HEK293 (cell line): ENCODE data around the gene VDR.

Source experiments
- GFI1B ChIP-seq: fragments of 450-650 bp; formaldehyde crosslinking; IDR thresholded peaks from 2 replicates; pipeline ENCODE4 v1.5.1; 2016; ENCODE audit warnings: missing biosample characterization, missing genetic modification characterization
- GLI4 ChIP-seq: fragments of 450-650 bp; formaldehyde crosslinking; IDR thresholded peaks from 2 replicates; pipeline ENCODE4 v1.5.1; 2016; ENCODE audit warnings: missing biosample characterization, missing genetic modification characterization
- GLIS2 ChIP-seq: fragments of 450-650 bp; formaldehyde crosslinking; IDR thresholded peaks from 2 replicates; pipeline ENCODE4 v1.5.1; 2016; ENCODE audit warnings: missing biosample characterization, missing genetic modification characterization
- MYNN ChIP-seq: fragments of 450-650 bp; formaldehyde crosslinking; IDR thresholded peaks from 2 replicates; pipeline ENCODE4 v1.5.1; 2016; ENCODE audit warnings: missing biosample characterization, missing genetic modification characterization, borderline replicate concordance
- PRDM2 ChIP-seq: fragments of 450-650 bp; formaldehyde crosslinking; IDR thresholded peaks from 2 replicates; pipeline ENCODE4 v1.5.1; 2016; ENCODE audit warnings: missing biosample characterization, missing genetic modification characterization, borderline replicate concordance
- SP2 ChIP-seq: fragments of 450-650 bp; formaldehyde crosslinking; IDR thresholded peaks from 2 replicates; pipeline ENCODE4 v1.5.1; 2016; ENCODE audit warnings: missing biosample characterization, missing genetic modification characterization
- YY2 ChIP-seq: fragments of 450-650 bp; formaldehyde crosslinking; IDR thresholded peaks from 2 replicates; pipeline ENCODE4 v1.5.1; 2016; ENCODE audit warnings: missing biosample characterization, missing genetic modification characterization
- ZBTB20 ChIP-seq: fragments of 450-650 bp; formaldehyde crosslinking; IDR thresholded peaks from 2 replicates; pipeline ENCODE4 v1.5.1; 2016; ENCODE audit warnings: missing biosample characterization, missing genetic modification characterization
- ZNF146 ChIP-seq: fragments of 450-650 bp; formaldehyde crosslinking; IDR thresholded peaks from 2 replicates; pipeline ENCODE4 v1.5.1; 2016; ENCODE audit warnings: missing biosample characterization, missing genetic modification characterization
- ZNF2 ChIP-seq: fragments of 450-650 bp; formaldehyde crosslinking; IDR thresholded peaks from 2 replicates; pipeline ENCODE4 v1.5.1; 2016; ENCODE audit warnings: missing biosample characterization, missing genetic modification characterization
- ZNF549 ChIP-seq: fragments of 450-650 bp; IDR thresholded peaks from 2 replicates; pipeline ENCODE4 v1.5.1; 2018; ENCODE audit warnings: missing biosample characterization, missing genetic modification characterization, mild to moderate bottlenecking, inconsistent platforms, moderate library complexity
- ZNF623 ChIP-seq: fragments of 450-650 bp; formaldehyde crosslinking; IDR thresholded peaks from 2 replicates; pipeline ENCODE4 v1.5.1; 2016; ENCODE audit warnings: missing biosample characterization, missing genetic modification characterization
- ZNF660 ChIP-seq: fragments of 450-650 bp; IDR thresholded peaks from 2 replicates; pipeline ENCODE4 v1.5.1; 2018; ENCODE audit warnings: missing biosample characterization, mild to moderate bottlenecking, missing genetic modification characterization
- ZNF768 ChIP-seq: fragments of 450-650 bp; formaldehyde crosslinking; IDR thresholded peaks from 2 replicates; pipeline ENCODE4 v1.5.1; 2018; ENCODE audit warnings: missing biosample characterization, mild to moderate bottlenecking, missing genetic modification characterization
- ZNF777 ChIP-seq: fragments of 450-650 bp; formaldehyde crosslinking; IDR thresholded peaks from 2 replicates; pipeline ENCODE4 v1.5.1; 2017; ENCODE audit warnings: missing biosample characterization, missing genetic modification characterization, borderline replicate concordance
- ZSCAN18 ChIP-seq: fragments of 450-650 bp; formaldehyde crosslinking; IDR thresholded peaks from 2 replicates; pipeline ENCODE4 v1.5.1; 2016; ENCODE audit warnings: missing biosample characterization, missing genetic modification characterization
- TF ChIP-seq, protein P1 (sequence below): fragments of 450-650 bp; formaldehyde crosslinking; IDR thresholded peaks from 2 replicates; pipeline ENCODE4 v1.5.1; 2016; ENCODE audit warnings: missing biosample characterization, missing genetic modification characterization
- TF ChIP-seq, protein P2 (sequence below): fragments of 450-650 bp; formaldehyde crosslinking; IDR thresholded peaks from 2 replicates; pipeline ENCODE4 v1.5.1; 2016; ENCODE audit warnings: missing biosample characterization, missing genetic modification characterization
- TF ChIP-seq, protein P3 (sequence below): fragments of 450-650 bp; formaldehyde crosslinking; IDR thresholded peaks from 2 replicates; pipeline ENCODE4 v1.5.1; 2016; ENCODE audit warnings: missing biosample characterization, missing genetic modification characterization

The VDR gene

GRCh38 chr12:47819896-47820630, 84.7 kb downstream of the VDR start, which contains the start of gene HDAC7 (continued):
- TF ChIP-seq, protein P1, sequence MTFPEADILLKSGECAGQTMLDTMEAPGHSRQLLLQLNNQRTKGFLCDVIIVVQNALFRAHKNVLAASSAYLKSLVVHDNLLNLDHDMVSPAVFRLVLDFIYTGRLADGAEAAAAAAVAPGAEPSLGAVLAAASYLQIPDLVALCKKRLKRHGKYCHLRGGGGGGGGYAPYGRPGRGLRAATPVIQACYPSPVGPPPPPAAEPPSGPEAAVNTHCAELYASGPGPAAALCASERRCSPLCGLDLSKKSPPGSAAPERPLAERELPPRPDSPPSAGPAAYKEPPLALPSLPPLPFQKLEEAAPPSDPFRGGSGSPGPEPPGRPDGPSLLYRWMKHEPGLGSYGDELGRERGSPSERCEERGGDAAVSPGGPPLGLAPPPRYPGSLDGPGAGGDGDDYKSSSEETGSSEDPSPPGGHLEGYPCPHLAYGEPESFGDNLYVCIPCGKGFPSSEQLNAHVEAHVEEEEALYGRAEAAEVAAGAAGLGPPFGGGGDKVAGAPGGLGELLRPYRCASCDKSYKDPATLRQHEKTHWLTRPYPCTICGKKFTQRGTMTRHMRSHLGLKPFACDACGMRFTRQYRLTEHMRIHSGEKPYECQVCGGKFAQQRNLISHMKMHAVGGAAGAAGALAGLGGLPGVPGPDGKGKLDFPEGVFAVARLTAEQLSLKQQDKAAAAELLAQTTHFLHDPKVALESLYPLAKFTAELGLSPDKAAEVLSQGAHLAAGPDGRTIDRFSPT (tag by site-specific recombination): peak; percentile 51
- peak; percentile 87; the same call in 1 of the 2 replicates for TF ChIP-seq ZBTB20 (tag by site-specific recombination)
- TF ChIP-seq ZNF768: no peak
- peak; percentile 91 for TF ChIP-seq GLIS2 (tag by site-specific recombination)
- no peak for TF ChIP-seq MYNN
- peak; percentile 22; the same call in 1 of the 2 replicates for TF ChIP-seq ZNF660
- TF ChIP-seq, protein P2, sequence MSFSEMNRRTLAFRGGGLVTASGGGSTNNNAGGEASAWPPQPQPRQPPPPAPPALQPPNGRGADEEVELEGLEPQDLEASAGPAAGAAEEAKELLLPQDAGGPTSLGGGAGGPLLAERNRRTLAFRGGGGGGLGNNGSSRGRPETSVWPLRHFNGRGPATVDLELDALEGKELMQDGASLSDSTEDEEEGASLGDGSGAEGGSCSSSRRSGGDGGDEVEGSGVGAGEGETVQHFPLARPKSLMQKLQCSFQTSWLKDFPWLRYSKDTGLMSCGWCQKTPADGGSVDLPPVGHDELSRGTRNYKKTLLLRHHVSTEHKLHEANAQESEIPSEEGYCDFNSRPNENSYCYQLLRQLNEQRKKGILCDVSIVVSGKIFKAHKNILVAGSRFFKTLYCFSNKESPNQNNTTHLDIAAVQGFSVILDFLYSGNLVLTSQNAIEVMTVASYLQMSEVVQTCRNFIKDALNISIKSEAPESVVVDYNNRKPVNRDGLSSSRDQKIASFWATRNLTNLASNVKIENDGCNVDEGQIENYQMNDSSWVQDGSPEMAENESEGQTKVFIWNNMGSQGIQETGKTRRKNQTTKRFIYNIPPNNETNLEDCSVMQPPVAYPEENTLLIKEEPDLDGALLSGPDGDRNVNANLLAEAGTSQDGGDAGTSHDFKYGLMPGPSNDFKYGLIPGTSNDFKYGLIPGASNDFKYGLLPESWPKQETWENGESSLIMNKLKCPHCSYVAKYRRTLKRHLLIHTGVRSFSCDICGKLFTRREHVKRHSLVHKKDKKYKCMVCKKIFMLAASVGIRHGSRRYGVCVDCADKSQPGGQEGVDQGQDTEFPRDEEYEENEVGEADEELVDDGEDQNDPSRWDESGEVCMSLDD (tag by site-specific recombination): peak; percentile 63
- peak; percentile 62; the same call in 1 of the 2 replicates for TF ChIP-seq YY2
- no peak for TF ChIP-seq ZNF549 (tag by site-specific recombination)
- TF ChIP-seq GFI1B (tag by site-specific recombination): peak; percentile 86
- 0 out of 2 replicates have a peak, but pooled peaks have one; percentile 20 for TF ChIP-seq GLI4
- TF ChIP-seq ZNF623: peak; percentile 14; the same call in 1 of the 2 replicates
- TF ChIP-seq ZSCAN18 (tag by site-specific recombination): no peak
- TF ChIP-seq ZNF146: no peak
- peak; percentile 36 for TF ChIP-seq SP2 (tag by site-specific recombination)
- 0 out of 2 replicates have a peak, but pooled peaks have one; percentile 35 for TF ChIP-seq PRDM2
- TF ChIP-seq ZNF777 (tag by site-specific recombination): peak; percentile 90; the same call in 1 of the 2 replicates
- TF ChIP-seq, protein P3, sequence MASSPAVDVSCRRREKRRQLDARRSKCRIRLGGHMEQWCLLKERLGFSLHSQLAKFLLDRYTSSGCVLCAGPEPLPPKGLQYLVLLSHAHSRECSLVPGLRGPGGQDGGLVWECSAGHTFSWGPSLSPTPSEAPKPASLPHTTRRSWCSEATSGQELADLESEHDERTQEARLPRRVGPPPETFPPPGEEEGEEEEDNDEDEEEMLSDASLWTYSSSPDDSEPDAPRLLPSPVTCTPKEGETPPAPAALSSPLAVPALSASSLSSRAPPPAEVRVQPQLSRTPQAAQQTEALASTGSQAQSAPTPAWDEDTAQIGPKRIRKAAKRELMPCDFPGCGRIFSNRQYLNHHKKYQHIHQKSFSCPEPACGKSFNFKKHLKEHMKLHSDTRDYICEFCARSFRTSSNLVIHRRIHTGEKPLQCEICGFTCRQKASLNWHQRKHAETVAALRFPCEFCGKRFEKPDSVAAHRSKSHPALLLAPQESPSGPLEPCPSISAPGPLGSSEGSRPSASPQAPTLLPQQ (tag by site-specific recombination): peak; percentile 76; the same call in 1 of the 2 replicates
- TF ChIP-seq ZNF2: peak; percentile 84; the same call in 1 of the 2 replicates
- TF ChIP-seq, all 188 proteins: peak for 33
